K562 (cell line): ENCODE results near the gene PRCC. TPM values are rescaled to one million over a fixed set of nuclear protein-coding genes. Genes with fewer than 3 reads are reported as not detected.

Source experiments
- CREBBP ChIP-seq: IDR thresholded peaks from one replicate; pipeline ENCODE4 v1.6.1; 2012; ENCODE audit warnings: low read depth, mild to moderate bottlenecking, control low read depth, inconsistent platforms, low read length
- FOXJ2 ChIP-seq: fragments of 200-800 bp; sonication (Bioruptor generic); IDR thresholded peaks from 2 replicates; pipeline ENCODE4 v1.6.1; 2016; ENCODE audit warnings: missing genetic modification characterization, missing compliant biosample characterization
- GTF2E2 ChIP-seq: fragments of 200-800 bp; sonication (Bioruptor generic); IDR thresholded peaks from 2 replicates; pipeline ENCODE4 v1.6.1; 2016; ENCODE audit warnings: missing genetic modification characterization, missing compliant biosample characterization
- ILK ChIP-seq: fragments of 450-650 bp; IDR thresholded peaks from 2 replicates; pipeline ENCODE4 v1.6.1; 2016; ENCODE audit warnings: missing genetic modification characterization, low read depth, mild to moderate bottlenecking, missing compliant biosample characterization, moderate library complexity, borderline replicate concordance
- MAFF ChIP-seq: IDR thresholded peaks from 2 replicates; pipeline ENCODE4 v1.6.1; 2012; ENCODE audit warnings: low read length, improper control_type of control experiment
- MBD2 ChIP-seq: sonication (generic); IDR thresholded peaks from 2 replicates; pipeline ENCODE4 v1.6.1; 2016; ENCODE audit warnings: low read depth, borderline replicate concordance
- NFIX ChIP-seq: fragments of 250-450 bp; sonication (Bioruptor Pico); IDR thresholded peaks from 2 replicates; pipeline ENCODE4 v1.4.0; 2020; ENCODE audit warnings: low read depth, mild to moderate bottlenecking, moderate library complexity
- PCBP1 ChIP-seq: fragments of 200-400 bp; formaldehyde crosslinking; IDR thresholded peaks from 2 replicates; pipeline ENCODE4 v1.6.1; 2018; ENCODE audit warnings: mild to moderate bottlenecking, low read depth, low read length; ENCODE audit not compliant: poor library complexity, severe bottlenecking
- PTTG1 ChIP-seq: fragments of 450-650 bp; IDR thresholded peaks from 2 replicates; pipeline ENCODE4 v1.6.1; 2016; ENCODE audit warnings: low read depth, mild to moderate bottlenecking, missing genetic modification characterization, missing compliant biosample characterization
- PYGO2 ChIP-seq: fragments of 450-650 bp; IDR thresholded peaks from 2 replicates; pipeline ENCODE4 v1.6.1; 2016; ENCODE audit warnings: mild to moderate bottlenecking, missing genetic modification characterization, moderate library complexity, missing compliant biosample characterization
- RBM25 ChIP-seq: fragments of 200-400 bp; formaldehyde crosslinking; IDR thresholded peaks from 2 replicates; pipeline ENCODE4 v1.6.1; 2018; ENCODE audit warnings: low read length, low read depth, moderate library complexity; ENCODE audit not compliant: severe bottlenecking
- STAG1 ChIP-seq: sonication (generic); formaldehyde crosslinking; IDR thresholded peaks from 2 replicates; pipeline ENCODE4 v1.5.0; 2020; ENCODE audit warnings: missing genetic modification reagents, borderline replicate concordance
- ZNF140 ChIP-seq: fragments of 250-450 bp; sonication (Bioruptor Pico); IDR thresholded peaks from 2 replicates; pipeline ENCODE4 v1.8.0; 2021; ENCODE audit warnings: moderate library complexity, mild to moderate bottlenecking, inconsistent platforms
- ZNF384 ChIP-seq: IDR thresholded peaks from 2 replicates; pipeline ENCODE4 v1.6.1; 2012; ENCODE audit warnings: low read depth, low read length, improper control_type of control experiment
- ZNF764 ChIP-seq: fragments of 250-450 bp; sonication (Bioruptor Pico); IDR thresholded peaks from 2 replicates; pipeline ENCODE4 v1.4.0; 2020; ENCODE audit warnings: low read depth, mild to moderate bottlenecking, moderate library complexity
- polyA plus RNA-seq, 8 experiments: library from polyadenylated mRNA; depleted of rRNA in 4 of 8; stranded (reverse) in 5 of 8; unstranded in 3 of 8; fragments of >200 nt; fragmentation: Nextera tagmentation in 2 of 8; fragmentation: Illumina TruSeq in 1 of 8; extraction: Ambion mirVana in 2 of 8; extraction: Trizol in 1 of 8; gene quantifications; 2 replicates each; pipeline versions ENCODE4 v1.2.1 to v1.2.3, GENCODE V29; 2011 to 2014; ENCODE audit warnings: inconsistent platforms in 1 of 8, missing spikeins in 1 of 8
- total RNA-seq, 7 experiments: library from RNA; depleted of rRNA in 6 of 7; stranded (reverse); fragments of >200 nt in 6 of 7; fragmentation: Illumina TruSeq in 2 of 7; extraction: Trizol in 2 of 7; gene quantifications; 2 replicates each; pipeline versions ENCODE4 v1.2.1 to v1.2.3, GENCODE V29; 2011 to 2021; ENCODE audit warnings: low replicate concordance in 1 of 7
- TF ChIP-seq, protein P1 (sequence below): fragments of 250-450 bp; sonication (Bioruptor Pico); IDR thresholded peaks from 2 replicates; pipeline ENCODE4 v1.8.0; 2021; ENCODE audit warnings: moderate library complexity, mild to moderate bottlenecking, inconsistent platforms
- TF ChIP-seq, protein P2 (sequence below): fragments of 450-650 bp; IDR thresholded peaks from 2 replicates; pipeline ENCODE4 v1.6.1; 2016
- TF ChIP-seq, protein P3 (sequence below), 2 experiments: fragments of 450-650 bp; conservative IDR thresholded peaks; 2 replicates each; pipeline ENCODE4 v1.6.1; 2017; ENCODE audit warnings: mild to moderate bottlenecking in 2 of 2, moderate library complexity in 2 of 2
- TF ChIP-seq, protein P4 (sequence below): fragments of 450-650 bp; IDR thresholded peaks from 2 replicates; pipeline ENCODE4 v1.7.0; 2016; ENCODE audit warnings: borderline replicate concordance
- TF ChIP-seq, protein P5 (sequence below): fragments of 250-450 bp; sonication (Bioruptor Pico); IDR thresholded peaks from 2 replicates; pipeline ENCODE4 v1.8.0; 2021; ENCODE audit warnings: borderline replicate concordance, mild to moderate bottlenecking, moderate library complexity; ENCODE audit not compliant: poor library complexity, severe bottlenecking

The PRCC gene
- total and polyA plus RNA-seq, 9 of the 15 experiments (the other 6 are each of a cell fraction or from before 2014, with no cell fraction given): 23.9 to 201 (median 41.1) TPM

DNA sequence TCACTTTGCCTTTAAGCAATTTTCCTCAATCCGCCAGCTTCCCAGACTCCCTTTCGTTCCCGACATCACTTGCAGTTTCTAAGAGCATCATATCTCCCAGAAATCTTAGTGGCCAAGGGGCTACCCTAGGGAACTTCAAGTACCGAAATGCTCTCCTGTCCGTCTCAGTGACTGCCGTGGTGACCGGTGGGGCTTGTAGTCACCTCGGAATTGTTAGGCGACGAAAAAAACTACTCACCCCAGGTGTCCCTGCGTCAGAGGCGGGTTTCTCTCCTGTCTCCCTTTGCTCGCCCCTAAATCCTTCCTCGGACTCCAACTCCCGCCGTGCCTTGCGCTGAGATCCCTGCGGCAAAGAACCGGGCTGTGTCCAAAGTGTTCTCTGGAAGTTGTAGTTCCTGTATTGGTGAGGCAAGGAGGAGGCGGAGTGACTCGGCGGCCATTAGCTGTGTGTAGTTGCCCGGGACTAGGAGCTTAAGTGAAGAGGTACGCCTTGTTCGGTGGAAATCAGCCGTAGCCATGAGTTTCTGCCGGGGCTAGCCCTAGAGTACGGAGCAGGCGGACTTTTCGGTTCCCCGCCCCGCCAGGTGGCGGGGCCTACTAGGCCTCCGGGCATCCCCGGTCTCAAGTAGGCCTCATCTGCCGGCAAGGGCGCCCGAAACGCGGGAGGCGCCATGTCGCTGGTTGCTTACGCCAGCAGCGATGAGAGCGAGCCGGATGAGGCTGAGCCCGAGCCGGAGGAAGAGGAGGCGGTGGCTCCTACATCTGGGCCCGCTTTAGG, at the start of gene PRCC (continued):
- TF ChIP-seq, protein P1, sequence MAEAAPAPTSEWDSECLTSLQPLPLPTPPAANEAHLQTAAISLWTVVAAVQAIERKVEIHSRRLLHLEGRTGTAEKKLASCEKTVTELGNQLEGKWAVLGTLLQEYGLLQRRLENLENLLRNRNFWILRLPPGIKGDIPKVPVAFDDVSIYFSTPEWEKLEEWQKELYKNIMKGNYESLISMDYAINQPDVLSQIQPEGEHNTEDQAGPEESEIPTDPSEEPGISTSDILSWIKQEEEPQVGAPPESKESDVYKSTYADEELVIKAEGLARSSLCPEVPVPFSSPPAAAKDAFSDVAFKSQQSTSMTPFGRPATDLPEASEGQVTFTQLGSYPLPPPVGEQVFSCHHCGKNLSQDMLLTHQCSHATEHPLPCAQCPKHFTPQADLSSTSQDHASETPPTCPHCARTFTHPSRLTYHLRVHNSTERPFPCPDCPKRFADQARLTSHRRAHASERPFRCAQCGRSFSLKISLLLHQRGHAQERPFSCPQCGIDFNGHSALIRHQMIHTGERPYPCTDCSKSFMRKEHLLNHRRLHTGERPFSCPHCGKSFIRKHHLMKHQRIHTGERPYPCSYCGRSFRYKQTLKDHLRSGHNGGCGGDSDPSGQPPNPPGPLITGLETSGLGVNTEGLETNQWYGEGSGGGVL (CRISPR knock-in tag): no peak
- TF ChIP-seq, protein P2, sequence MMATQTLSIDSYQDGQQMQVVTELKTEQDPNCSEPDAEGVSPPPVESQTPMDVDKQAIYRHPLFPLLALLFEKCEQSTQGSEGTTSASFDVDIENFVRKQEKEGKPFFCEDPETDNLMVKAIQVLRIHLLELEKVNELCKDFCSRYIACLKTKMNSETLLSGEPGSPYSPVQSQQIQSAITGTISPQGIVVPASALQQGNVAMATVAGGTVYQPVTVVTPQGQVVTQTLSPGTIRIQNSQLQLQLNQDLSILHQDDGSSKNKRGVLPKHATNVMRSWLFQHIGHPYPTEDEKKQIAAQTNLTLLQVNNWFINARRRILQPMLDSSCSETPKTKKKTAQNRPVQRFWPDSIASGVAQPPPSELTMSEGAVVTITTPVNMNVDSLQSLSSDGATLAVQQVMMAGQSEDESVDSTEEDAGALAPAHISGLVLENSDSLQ: peak; percentile 95
- TF ChIP-seq, protein P3, sequence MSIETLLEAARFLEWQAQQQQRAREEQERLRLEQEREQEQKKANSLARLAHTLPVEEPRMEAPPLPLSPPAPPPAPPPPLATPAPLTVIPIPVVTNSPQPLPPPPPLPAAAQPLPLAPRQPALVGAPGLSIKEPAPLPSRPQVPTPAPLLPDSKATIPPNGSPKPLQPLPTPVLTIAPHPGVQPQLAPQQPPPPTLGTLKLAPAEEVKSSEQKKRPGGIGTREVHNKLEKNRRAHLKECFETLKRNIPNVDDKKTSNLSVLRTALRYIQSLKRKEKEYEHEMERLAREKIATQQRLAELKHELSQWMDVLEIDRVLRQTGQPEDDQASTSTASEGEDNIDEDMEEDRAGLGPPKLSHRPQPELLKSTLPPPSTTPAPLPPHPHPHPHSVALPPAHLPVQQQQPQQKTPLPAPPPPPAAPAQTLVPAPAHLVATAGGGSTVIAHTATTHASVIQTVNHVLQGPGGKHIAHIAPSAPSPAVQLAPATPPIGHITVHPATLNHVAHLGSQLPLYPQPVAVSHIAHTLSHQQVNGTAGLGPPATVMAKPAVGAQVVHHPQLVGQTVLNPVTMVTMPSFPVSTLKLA (conservative IDR thresholded peaks at IDR 0.05): peak; percentile 45 to 80; a peak in 3 of 4 replicates
- TF ChIP-seq PYGO2 (no peak), ILK (tag) (no peak), RBM25 (no peak), ZNF140 (CRISPR knock-in tag) (no peak), ZNF384 (peak; percentile 72), CREBBP (no peak), PTTG1 (tag) (no peak), STAG1 (CRISPR knock-in tag) (peak; percentile 27; the same call in 1 of the 2 replicates), NFIX (CRISPR knock-in tag) (no peak), MBD2 (peak; percentile 95), MAFF (peak; percentile 29), FOXJ2 (peak; percentile 84), PCBP1 (no peak), GTF2E2 (0 out of 2 replicates have a peak, but pooled peaks have one; percentile 77), ZNF764 (CRISPR knock-in tag) (no peak)
- TF ChIP-seq, protein P4, sequence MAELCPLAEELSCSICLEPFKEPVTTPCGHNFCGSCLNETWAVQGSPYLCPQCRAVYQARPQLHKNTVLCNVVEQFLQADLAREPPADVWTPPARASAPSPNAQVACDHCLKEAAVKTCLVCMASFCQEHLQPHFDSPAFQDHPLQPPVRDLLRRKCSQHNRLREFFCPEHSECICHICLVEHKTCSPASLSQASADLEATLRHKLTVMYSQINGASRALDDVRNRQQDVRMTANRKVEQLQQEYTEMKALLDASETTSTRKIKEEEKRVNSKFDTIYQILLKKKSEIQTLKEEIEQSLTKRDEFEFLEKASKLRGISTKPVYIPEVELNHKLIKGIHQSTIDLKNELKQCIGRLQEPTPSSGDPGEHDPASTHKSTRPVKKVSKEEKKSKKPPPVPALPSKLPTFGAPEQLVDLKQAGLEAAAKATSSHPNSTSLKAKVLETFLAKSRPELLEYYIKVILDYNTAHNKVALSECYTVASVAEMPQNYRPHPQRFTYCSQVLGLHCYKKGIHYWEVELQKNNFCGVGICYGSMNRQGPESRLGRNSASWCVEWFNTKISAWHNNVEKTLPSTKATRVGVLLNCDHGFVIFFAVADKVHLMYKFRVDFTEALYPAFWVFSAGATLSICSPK: no peak
- TF ChIP-seq, protein P5, sequence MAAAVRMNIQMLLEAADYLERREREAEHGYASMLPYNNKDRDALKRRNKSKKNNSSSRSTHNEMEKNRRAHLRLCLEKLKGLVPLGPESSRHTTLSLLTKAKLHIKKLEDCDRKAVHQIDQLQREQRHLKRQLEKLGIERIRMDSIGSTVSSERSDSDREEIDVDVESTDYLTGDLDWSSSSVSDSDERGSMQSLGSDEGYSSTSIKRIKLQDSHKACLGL (CRISPR knock-in tag): no peak
